Panc1 (cell line): ENCODE measurements around the gene NHEJ1. TPM values are rescaled to one million over a fixed set of nuclear protein-coding genes. Genes with fewer than 3 reads are reported as not detected.

Experiments used
- ATAC-seq: fragments of 200-7000 bp; cut with Tn5 transposase; 2 replicates; pipeline ENCODE4 v1.9.1; 2020; ENCODE audit warnings: mild to moderate bottlenecking, moderate library complexity
- BruUV-seq: library from RNA; stranded (reverse); fragments of 400-500 nt; replicated peaks from 2 replicates; lab custom pipeline; 2021; lab: Mats Ljungman, UMichigan
- CTCF ChIA-PET: fragments of 300-600 bp; sonication (Branson Sonifier 250); formaldehyde crosslinking; loops from one replicate; lab custom pipeline; 2022; ENCODE audit warnings: antibody characterized with exemption; lab: Charles Lee
- POLR2A ChIA-PET: fragments of 300-600 bp; sonication (Branson Sonifier 250); formaldehyde crosslinking; loops from one replicate; lab custom pipeline; 2022; ENCODE audit warnings: antibody characterized with exemption; lab: Charles Lee
- DNase-seq: peaks from one replicate; pipeline ENCODE4 v3.0.0-alpha.2; 2010; ENCODE audit warnings: low read depth, low spot score
- H3K27ac ChIP-seq: 2 replicates; pipeline ENCODE4 v1.5.1; 2011; ENCODE audit warnings: mild to moderate bottlenecking, low read length, inconsistent platforms
- H3K27me3 ChIP-seq: fragments of 200-500 bp; sonication (Bioruptor generic); 2 replicates; pipeline ENCODE4 v1.6.0; 2014; ENCODE audit warnings: low read length, inconsistent platforms; ENCODE audit not compliant: control insufficient read depth, insufficient read depth
- H3K36me3 ChIP-seq: fragments of 200-500 bp; sonication (Bioruptor generic); 2 replicates; pipeline ENCODE4 v1.5.1; 2014; ENCODE audit warnings: inconsistent platforms, mild to moderate bottlenecking, low read length, moderate library complexity; ENCODE audit not compliant: control insufficient read depth, insufficient read depth
- H3K4me1 ChIP-seq: 2 replicates; pipeline ENCODE4 v1.5.1; 2011; ENCODE audit warnings: inconsistent platforms, mild to moderate bottlenecking, low read length, moderate library complexity; ENCODE audit not compliant: control insufficient read depth, insufficient read depth
- H3K4me3 ChIP-seq, 2 experiments: 2 replicates each; pipeline ENCODE4 v1.5.1; 2011 to 2012; ENCODE audit warnings: low read depth in 2 of 2, low read length in 2 of 2, mild to moderate bottlenecking in 2 of 2, inconsistent platforms in 1 of 2, moderate library complexity in 1 of 2
- H3K9me3 ChIP-seq: fragments of 200-500 bp; sonication (Bioruptor generic); 2 replicates; pipeline ENCODE4 v1.5.1; 2014; ENCODE audit warnings: low read depth, mild to moderate bottlenecking, inconsistent platforms, low read length, moderate library complexity; ENCODE audit not compliant: control insufficient read depth, insufficient read depth
- POLR2AphosphoS5 ChIP-seq: IDR thresholded peaks from 2 replicates; pipeline ENCODE4 v1.6.1; 2012; ENCODE audit warnings: mild to moderate bottlenecking, low read depth, low read length, moderate library complexity
- SIN3A ChIP-seq: IDR thresholded peaks from 2 replicates; pipeline ENCODE4 v1.6.1; 2012; ENCODE audit warnings: low read depth, mild to moderate bottlenecking, low read length, moderate library complexity, borderline replicate concordance; ENCODE audit not compliant: insufficient read depth
- TCF7L2 ChIP-seq: IDR thresholded peaks from 2 replicates; pipeline ENCODE4 v1.6.1; 2011; ENCODE audit warnings: mild to moderate bottlenecking, low read depth, low read length, inconsistent platforms
- in situ Hi-C: cut with HindIII; loops from 2 replicates; pipeline ENCODE4 v1.10.0; 2016; ENCODE audit warnings: low sequenced_read_pairs, low pct_unique_long_range_greater_than_20kb
- intact Hi-C: fragments of 100-400 bp; cut with micrococcal nuclease; formaldehyde crosslinking; loops from one replicate; pipeline ENCODE4 v1.10.0; 2022; ENCODE audit not compliant: unreplicated experiment
- total RNA-seq: library from RNA; stranded (reverse); gene quantifications from one replicate; pipeline ENCODE4 v1.2.1, GENCODE V29; 2021; ENCODE audit not compliant: unreplicated experiment
- TF ChIP-seq, protein P1 (sequence below), 2 experiments: IDR thresholded peaks; 2 replicates each; pipeline ENCODE4 v1.6.1; 2011 to 2012; ENCODE audit warnings: low read depth in 2 of 2, control low read depth in 1 of 2, low read length in 1 of 2, mild to moderate bottlenecking in 1 of 2, moderate library complexity in 1 of 2; ENCODE audit not compliant: insufficient read depth in 1 of 2
- TF ChIP-seq, protein P2 (sequence below): fragments of 450-650 bp; IDR thresholded peaks from 2 replicates; pipeline ENCODE4 v1.5.1; 2017; ENCODE audit warnings: mild to moderate bottlenecking

The NHEJ1 gene
- total RNA-seq, 1 experiment from 2014 or later = 18.2 TPM

DNA sequence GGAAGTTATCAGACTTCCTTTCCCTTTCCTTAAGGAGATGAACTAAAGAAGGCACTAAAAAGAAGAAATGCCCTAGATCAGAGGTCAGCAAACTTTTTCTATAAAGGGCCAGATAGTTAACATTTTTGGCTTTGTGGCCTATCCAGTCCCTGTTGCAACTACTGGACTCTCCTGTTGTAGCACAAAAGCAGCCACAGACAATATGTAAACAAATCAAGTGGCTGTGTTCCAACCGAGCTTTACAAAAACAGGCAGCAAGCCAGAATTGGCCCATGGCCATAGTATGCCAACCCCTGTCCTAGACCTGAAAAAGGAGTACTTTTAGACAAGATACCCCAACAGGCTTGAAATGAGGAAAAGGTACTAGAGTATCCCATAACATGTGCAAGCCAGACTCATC, 10.9 kb downstream of the NHEJ1 start:
- ChIA-PET CTCF (no interaction called here), POLR2A (no interaction called here)
- Histone ChIP-seq H3K27me3 (no peaks in the 10 kb centered on the region), H3K27ac (no peak overlapping the region), H3K9me3 (no peaks in the 10 kb centered on the region), H3K4me1 (no peaks in the 10 kb centered on the region), H3K36me3 (no peaks in the 10 kb centered on the region; the same call in 1 of the 2 replicates), H3K4me3 (no peak overlapping the region)
- TF ChIP-seq SIN3A (no peak), POLR2AphosphoS5 (no peak)
- in situ Hi-C loops = no loop called here
- ATAC-seq = no peak
- BruUV-seq = no TSS peak
- no peak for DNase-seq
- intact Hi-C loops = loop anchor here (10.0 kb wide), 3 partner anchors 125 to 295 kb away; partner anchors contain the start of genes CRYBA2 and WNT6

DNA sequence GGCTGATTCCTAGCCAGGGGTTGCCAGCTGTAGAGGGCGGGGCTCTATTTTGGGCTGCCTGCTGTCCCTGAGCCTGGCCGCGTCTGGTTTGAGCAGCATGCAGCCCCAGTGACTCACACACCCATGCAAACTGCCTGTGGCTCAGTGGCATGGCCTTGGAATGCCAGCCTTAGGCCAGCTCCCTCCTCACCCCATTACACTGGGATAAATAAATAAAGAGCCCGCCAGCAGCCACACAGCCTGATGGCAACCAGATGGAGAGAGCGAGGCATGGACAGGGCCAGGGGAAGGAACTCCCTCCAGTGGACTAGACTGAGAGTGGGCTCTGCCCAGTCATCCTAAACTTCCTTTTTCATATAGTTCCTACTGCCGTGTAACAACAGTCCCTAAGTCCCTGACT, 18.3 kb downstream of the NHEJ1 start:
- in situ Hi-C loops (no loop called here), intact Hi-C loops (no loop called here)
- no TSS peak for BruUV-seq
- TF ChIP-seq POLR2AphosphoS5 (no peak), TCF7L2 (no peak), SIN3A (no peak)
- TF ChIP-seq, protein P1, sequence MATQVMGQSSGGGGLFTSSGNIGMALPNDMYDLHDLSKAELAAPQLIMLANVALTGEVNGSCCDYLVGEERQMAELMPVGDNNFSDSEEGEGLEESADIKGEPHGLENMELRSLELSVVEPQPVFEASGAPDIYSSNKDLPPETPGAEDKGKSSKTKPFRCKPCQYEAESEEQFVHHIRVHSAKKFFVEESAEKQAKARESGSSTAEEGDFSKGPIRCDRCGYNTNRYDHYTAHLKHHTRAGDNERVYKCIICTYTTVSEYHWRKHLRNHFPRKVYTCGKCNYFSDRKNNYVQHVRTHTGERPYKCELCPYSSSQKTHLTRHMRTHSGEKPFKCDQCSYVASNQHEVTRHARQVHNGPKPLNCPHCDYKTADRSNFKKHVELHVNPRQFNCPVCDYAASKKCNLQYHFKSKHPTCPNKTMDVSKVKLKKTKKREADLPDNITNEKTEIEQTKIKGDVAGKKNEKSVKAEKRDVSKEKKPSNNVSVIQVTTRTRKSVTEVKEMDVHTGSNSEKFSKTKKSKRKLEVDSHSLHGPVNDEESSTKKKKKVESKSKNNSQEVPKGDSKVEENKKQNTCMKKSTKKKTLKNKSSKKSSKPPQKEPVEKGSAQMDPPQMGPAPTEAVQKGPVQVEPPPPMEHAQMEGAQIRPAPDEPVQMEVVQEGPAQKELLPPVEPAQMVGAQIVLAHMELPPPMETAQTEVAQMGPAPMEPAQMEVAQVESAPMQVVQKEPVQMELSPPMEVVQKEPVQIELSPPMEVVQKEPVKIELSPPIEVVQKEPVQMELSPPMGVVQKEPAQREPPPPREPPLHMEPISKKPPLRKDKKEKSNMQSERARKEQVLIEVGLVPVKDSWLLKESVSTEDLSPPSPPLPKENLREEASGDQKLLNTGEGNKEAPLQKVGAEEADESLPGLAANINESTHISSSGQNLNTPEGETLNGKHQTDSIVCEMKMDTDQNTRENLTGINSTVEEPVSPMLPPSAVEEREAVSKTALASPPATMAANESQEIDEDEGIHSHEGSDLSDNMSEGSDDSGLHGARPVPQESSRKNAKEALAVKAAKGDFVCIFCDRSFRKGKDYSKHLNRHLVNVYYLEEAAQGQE (IDR thresholded peaks at IDR 0.05; ENCODE audit: insufficient read depth in 1 of 2, low read depth in 2 of 2, low read length in 1 of 2) = no peak
- TF ChIP-seq, protein P2, sequence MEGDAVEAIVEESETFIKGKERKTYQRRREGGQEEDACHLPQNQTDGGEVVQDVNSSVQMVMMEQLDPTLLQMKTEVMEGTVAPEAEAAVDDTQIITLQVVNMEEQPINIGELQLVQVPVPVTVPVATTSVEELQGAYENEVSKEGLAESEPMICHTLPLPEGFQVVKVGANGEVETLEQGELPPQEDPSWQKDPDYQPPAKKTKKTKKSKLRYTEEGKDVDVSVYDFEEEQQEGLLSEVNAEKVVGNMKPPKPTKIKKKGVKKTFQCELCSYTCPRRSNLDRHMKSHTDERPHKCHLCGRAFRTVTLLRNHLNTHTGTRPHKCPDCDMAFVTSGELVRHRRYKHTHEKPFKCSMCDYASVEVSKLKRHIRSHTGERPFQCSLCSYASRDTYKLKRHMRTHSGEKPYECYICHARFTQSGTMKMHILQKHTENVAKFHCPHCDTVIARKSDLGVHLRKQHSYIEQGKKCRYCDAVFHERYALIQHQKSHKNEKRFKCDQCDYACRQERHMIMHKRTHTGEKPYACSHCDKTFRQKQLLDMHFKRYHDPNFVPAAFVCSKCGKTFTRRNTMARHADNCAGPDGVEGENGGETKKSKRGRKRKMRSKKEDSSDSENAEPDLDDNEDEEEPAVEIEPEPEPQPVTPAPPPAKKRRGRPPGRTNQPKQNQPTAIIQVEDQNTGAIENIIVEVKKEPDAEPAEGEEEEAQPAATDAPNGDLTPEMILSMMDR = no peak
- ChIA-PET CTCF (no interaction called here), POLR2A (no interaction called here)
- Histone ChIP-seq H3K36me3 (0 out of 2 replicates have a peak, but pooled peaks cover 2% of the 10 kb centered on the region), H3K27ac (no peak overlapping the region), H3K27me3 (no peaks in the 10 kb centered on the region), H3K4me3 (no peak overlapping the region), H3K9me3 (no peaks in the 10 kb centered on the region), H3K4me1 (no peaks in the 10 kb centered on the region)
- peak; percentile 34; the same call in 1 of the 2 replicates for ATAC-seq
- no peak for DNase-seq

DNA sequence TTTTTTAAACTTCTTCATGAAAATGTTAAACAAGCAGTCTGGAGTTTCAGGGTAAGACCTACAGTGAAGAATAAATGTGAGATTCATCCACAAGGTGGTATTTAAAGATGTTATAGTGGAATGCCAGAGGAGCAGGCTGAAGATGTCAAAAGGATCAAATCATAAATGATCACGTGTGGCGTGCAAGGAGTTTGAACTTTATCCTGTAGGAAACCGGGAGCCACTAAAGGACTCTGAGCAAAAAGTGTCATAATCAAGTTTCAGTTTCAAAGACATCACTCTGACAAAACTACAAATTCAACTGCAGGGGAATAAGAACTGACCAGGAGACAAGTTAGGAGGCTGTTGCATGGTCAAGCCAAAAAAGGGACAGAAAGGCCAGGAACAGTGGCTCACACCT, 19.9 kb downstream of the NHEJ1 start:
- BruUV-seq = no TSS peak
- Histone ChIP-seq H3K4me1 (no peaks in the 10 kb centered on the region), H3K27ac (no peak overlapping the region), H3K27me3 (no peaks in the 10 kb centered on the region), H3K36me3 (0 out of 2 replicates have a peak, but pooled peaks cover 2% of the 10 kb centered on the region), H3K9me3 (no peaks in the 10 kb centered on the region), H3K4me3 (no peak overlapping the region)
- ATAC-seq = no peak
- TF ChIP-seq POLR2AphosphoS5 = no peak
- TF ChIP-seq, protein P1 (IDR thresholded peaks at IDR 0.05; ENCODE audit: insufficient read depth in 1 of 2, low read depth in 2 of 2, low read length in 1 of 2) = no peak
- no peak for TF ChIP-seq SIN3A
- TF ChIP-seq TCF7L2 = no peak
- TF ChIP-seq, protein P2 = no peak
- intact Hi-C loops = no loop called here
- in situ Hi-C loops = no loop called here
- POLR2A ChIA-PET = no interaction called here
- no peak for DNase-seq
- CTCF ChIA-PET = interaction anchor here (0.5 kb wide), 1 partner anchor 161 kb away, joined by 4 read pairs; no protein-coding TSS in a partner anchor
